GM21825 (cell line): Measurements from ENCODE around the gene CFAP299.

Experiments
- ATAC-seq: cut with Tn5 transposase; IDR thresholded peaks from one replicate; pipeline ENCODE4 v1.9.1; 2021; ENCODE audit warnings: mild to moderate bottlenecking, moderate library complexity; ENCODE audit not compliant: unreplicated experiment

The CFAP299 gene

DNA sequence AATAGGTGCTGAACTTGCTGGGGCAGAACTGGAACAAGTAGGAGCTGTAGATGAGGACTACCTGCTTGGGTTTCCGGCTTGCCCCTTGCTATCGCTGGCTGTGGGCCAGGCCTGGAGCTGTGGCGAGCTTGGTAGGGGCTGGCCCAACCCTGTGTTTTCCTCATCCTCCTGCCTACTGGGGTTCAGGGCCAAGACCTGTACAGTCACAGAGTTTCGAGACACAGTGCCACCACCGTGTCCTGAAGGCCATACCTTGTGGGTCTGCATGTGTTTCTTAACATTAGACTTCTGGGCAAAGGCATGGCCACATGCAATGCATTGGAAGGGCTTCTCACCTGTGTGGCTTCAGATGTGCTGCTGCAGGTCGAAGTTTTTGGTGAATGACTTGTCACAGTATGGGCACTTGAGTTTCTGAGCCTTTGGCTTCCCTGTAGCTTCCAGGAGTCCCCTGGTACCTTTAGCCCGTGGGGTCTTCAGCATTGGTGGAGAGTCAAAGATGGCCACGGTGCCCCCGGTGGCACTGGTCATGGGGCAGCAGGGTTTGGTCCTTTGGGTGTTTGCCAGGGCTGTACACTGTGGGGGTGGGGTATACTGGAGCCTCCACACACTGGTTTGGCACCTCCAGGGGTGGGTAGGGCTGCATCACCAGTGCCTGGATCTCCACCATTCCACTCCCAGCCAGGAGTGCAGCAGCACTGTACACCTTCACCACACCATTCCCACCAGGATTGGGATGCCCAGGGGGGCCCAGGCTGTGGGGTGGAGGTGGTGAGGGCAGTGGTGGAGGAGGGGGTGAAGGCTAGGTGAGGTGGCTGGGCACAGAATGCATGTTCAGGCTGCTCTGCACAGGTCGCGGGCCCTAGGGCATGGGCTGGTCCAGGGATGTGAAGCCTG is 52.1 kb downstream of the CFAP299 start:
- no peak for ATAC-seq

DNA sequence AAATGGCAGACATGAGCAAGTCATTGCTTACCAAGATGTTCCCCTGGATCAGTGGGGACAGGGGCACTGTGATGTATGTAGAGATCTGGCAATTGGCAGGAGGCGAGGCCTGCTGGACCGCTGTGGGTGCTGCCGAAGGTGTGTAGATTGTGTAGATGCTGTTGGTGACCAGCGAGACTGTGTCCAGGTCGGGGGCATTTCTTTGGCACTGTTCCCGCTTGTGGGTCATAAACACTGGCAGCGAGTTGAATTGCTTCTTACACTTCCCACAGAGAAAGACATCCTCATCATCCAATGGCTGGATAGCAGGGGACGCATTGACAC is 52.7 kb downstream of the CFAP299 start:
- ATAC-seq, result no peak

DNA sequence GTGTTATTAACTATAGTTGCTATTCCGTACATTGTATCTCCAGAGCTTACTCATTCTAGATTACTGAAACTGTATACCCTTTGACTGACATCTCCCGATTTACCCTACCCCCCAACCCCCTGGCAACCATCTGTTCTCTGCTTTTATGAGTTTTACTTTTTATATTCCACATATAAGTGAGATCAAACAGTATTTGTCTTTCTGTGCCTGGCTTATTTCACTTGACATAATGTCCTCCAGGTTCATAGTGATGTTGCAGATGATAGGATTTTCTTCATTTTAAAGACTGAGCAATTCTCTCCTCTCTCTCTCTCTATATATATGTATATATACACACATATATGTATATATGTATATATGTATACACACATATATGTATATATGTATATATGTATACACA is 54.6 kb downstream of the CFAP299 start:
- ATAC-seq, result no peak

DNA sequence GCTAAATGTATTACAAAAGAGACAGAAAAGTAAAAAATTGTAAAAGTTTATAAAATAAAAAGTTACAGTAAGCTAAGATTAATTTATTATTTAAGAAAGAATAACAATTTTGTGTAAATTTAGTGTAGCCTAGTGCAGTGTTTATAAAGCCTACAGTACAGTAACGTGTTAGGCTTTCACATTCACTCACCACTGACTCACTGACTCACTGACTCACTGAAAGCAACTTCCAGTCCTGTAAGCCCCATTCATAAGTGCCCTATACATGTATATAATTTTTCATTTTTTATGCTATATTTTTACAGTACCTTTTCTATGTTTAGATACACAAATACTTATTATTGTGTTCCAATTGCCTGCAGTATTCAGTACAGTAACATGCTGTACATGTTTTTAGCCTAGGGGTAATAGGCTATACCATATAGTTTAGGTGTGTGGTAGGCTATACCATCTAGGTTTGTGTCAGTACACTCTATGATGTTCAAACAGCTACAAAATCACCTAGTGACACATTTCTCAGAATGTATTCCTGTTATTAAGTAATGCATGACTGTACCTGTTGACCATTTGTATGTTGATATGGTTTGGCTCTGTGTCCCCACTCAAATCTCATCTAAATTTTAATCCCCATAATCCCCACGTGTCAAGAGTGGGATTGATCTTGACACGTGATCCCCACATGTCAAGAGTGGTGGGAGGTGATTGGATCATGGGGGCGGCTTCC is 57.9 kb downstream of the CFAP299 start:
- ATAC-seq, result peak; percentile 61

DNA sequence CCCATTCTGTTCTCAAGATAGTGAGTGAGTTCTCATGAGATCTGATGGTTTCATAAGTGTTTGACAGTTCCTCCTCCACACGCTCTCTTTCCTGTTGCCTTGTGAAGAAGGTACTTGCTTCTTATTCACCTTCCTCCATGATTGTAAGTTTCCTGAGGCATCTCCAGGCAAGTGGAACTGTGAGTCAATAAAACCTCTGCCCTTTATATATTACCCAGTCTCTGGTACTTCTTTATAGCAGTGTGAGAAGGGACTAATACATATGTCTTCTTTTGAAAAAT is 58.4 kb downstream of the CFAP299 start:
- ATAC-seq, result no peak

DNA sequence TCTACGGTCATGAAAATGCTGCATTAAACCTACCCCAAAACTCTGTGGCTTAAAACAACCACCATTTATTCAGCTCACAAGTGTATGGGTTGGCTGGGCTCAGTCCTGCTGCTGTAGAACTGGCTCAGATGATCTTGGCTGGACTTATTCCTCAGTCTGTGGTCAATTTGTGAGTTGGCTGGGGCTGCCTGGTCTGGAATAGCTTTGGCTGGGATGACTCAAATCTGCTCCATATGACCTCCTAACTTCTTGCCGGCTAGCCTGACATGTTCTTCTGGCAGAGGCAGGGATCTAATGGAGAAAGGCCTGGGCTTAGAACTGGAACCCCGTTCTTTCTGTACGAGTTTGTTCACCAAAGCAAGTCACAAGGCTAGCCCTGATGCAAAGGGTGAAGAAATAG is 71.7 kb downstream of the CFAP299 start:
- ATAC-seq, result no peak

DNA sequence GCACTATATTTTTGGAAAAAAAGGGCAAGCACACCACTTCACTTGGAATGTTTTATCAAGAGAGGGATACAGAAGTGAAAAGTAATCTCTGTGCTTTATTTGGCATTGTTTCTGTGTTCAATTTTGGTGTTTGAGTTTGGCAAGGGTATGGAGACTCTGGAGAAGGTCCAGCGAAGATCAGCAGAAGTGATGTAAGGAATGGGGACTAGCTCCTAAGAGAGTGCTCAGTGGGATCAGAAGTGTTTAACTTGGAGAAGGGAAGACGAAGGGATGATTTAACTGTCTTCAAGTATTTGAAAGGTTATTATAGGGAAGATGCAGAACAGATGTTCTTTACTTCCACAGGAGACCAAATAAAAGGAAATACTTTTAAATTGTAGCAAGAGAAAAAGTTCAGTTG is 74.3 kb downstream of the CFAP299 start:
- ATAC-seq, result no peak

DNA sequence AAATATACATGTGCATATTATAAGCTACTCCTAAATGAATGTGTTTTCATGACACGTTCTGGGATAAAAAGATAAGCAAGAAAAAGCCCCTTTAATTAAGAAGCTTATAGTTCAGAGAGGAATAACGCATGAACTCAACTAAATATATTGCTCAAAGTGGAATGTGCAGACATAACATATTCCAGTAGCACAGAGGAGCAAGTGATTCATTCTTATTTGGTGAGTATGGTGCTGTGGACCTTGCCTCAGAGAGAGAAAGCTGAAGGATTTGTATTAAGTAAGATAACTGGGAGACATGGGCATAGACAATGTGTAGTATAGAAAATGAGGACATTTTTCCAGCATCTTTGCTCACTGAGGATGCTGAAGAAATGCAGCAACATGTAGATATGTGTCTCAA is 76.8 kb downstream of the CFAP299 start:
- no peak for ATAC-seq

DNA sequence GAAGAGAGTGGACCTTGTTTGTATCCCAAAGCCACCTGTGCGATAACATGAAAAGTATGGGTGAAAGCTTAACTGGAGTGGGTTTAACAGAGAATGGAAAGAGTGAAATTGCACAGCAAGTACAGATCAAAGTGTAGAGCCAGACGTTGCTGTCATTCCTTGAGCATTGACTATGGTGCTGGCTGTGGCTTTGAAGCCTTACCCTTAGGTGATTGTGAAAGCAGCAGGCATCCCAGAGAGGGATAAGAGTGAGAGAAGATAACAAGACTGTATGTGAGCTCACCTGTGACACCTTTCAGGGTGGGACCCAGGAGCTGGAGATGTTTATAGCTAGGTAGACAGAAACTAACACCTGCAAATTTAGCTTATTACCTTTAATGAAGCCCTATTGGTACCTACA is 77.6 kb downstream of the CFAP299 start:
- ATAC-seq, result no peak

DNA sequence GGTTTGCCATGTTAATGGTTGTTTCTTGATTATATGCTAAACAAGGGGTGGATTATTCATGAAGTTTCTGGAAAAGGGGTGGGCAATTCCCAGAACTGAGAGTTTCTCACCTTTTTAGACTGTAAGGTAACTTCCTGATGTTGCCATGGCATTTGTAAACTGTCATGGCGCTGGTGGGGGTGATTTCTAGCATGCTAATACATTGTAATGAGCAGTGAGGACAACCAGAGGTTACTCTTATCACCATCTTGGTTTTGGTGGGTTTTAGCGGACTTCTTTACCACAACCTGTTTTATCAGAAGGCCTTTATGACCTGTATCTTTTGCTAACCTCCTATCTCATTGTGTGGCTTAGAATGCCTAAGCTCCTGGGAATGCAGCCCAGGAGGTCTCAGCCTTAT is 81.5 kb downstream of the CFAP299 start:
- no peak for ATAC-seq

DNA sequence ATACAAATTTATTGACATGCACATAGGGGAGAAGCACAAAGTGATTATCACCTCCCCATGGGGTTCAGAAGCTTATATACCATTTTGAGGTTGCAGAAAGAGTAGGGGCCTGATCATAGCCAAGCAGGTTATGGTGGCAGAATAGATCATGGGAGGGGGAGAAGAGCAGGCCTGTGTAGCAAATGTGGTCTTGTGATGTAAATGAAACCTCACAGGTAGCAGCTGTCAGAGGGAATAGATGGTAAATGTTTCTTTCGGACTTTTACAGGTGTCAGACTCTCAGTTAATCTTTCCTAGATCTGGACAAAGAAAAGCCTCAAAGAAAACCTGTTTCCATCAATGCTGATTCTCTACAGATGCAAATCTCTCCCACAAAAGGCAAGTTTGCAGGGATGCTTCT is 84.4 kb downstream of the CFAP299 start:
- ATAC-seq, result no peak

DNA sequence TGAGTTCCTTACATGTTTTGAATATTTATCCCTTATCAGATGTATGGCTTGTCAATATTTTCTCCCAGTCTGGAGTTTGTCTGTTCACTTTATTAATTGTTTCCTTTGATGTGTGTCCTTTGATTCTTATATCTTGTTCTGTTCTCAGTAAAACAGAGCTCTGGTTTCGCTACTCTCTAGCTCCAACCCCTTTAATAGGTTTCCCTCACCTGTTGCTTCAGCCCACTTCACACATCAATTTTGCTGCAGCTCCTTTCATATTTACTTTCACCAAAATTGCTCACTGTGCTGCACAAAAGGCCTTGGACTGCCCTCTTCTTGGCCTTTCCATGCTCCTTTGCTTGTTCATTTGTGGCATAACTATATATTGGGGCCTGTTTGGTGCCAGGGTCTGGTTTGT is 85.1 kb downstream of the CFAP299 start:
- no peak for ATAC-seq

DNA sequence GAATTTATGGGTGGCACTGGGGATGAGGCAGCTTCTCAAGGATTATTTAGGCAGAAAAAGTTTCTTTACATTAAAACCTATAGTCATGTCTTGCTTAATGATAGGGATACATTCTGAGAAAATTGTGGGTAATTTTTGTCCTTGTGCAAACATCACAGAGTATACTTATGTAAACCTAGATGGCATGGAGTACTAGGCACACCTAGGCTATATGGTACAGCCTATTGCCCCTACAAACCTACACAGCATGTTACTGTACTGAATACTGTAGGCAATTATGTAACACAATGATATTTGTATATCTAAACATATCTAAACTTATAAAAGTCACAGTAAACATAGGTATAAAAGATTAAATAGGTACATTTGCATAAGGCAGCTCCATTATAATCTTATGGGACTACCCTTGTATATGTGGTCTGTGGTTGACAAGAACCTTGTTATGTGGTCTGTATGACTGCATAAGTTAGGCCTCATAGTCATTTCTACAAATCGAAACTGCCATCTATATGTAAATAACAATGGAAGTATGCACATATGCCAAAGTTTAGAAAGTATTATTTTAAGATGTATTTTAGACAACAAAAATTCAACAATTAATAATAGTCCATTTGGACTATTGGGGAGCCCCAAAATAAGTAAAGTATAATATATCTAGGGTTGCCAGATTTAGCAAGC is 87.3 kb downstream of the CFAP299 start:
- no peak for ATAC-seq

DNA sequence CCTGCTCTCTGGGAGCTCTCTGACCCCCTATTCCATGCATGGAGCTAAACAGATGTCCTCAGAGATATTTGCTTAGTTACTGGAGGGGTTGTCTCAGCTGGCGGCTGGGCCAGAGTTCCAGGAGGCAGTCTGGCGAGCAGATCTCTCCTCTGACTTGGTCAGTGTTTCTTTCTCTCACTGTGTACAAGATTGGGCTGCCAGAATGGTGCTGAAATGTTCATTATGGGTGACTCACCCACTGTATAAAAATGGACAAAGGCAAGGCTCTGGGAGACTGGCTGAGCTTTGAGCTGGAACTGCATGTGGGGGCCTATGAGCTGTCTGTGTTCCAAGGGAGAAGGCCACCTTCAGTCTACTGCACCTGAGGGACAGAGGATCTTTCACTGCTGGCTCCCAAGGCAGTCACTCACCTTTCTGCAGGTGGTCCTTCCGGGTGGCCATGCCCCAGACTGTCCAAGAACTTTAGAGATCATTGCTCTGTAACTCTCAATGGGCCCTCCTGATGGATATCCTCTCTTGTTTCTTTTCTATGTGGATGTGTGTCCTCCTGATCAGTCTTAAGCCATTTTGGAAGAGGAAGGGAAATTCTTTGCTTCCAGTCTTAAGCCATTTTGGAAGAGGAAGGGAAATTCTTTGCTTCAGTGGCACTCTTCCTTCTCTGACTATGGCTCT is 88.2 kb downstream of the CFAP299 start:
- ATAC-seq, result no peak

DNA sequence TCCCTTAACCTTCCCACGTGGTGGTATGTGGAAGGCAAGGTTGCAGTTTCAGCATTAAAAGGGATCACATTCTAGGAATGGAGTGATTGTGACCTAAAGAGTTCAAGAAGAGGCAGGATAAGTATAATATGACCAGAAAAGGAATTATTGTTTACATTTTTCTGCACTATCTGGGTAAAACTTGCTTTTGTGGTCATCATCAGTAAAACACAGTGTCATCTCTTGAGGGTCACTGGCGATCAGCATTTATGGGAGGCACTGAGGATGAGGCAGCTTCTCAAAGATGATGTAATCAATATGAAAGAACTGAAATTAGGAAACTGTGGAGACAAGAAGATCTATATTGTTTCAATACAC is 88.7 kb downstream of the CFAP299 start:
- no peak for ATAC-seq

DNA sequence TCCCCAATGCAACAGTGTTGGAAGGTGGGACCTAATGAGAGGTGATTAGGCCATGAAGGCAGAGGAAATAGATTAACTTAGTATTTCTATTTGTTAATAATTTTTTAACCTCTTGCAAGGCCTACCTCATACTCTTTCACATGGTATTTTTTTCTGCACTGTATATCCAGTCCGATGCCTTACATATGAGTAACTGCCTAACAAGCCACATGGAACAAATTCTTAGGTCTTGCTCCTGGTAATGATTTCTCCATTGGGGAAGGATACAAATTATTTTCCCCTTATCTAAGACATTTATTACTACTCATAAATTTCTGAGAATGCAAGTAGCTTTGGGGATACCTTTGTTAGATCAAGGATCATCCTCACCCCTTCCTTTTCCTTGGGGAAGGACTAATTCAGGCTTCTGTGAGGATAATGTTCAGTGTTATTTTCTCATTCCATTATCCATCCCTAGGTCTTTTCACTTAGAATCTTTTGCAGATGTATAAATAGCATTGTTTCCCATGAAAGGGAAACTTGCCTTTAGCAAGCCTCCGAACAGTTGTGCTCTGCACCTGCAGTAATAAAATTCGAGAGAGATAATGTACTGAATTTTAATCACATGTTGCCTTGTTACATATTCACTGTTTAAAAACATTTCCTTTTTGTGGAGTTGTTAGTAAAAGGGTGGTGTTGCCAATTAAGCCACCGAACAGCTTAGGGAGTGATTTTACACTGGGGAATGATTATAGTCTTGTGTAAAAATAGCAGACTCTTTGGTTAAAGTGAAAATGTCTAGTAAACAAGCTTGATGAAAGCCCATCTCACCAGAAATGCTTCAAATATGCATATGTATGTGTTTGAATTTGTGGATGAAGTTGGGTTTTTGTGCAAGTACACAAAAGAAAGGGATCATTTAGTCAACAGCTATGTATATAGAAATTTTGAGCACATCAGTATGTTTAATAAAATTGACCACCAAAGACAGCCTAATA is 89.9 kb downstream of the CFAP299 start:
- no peak for ATAC-seq

DNA sequence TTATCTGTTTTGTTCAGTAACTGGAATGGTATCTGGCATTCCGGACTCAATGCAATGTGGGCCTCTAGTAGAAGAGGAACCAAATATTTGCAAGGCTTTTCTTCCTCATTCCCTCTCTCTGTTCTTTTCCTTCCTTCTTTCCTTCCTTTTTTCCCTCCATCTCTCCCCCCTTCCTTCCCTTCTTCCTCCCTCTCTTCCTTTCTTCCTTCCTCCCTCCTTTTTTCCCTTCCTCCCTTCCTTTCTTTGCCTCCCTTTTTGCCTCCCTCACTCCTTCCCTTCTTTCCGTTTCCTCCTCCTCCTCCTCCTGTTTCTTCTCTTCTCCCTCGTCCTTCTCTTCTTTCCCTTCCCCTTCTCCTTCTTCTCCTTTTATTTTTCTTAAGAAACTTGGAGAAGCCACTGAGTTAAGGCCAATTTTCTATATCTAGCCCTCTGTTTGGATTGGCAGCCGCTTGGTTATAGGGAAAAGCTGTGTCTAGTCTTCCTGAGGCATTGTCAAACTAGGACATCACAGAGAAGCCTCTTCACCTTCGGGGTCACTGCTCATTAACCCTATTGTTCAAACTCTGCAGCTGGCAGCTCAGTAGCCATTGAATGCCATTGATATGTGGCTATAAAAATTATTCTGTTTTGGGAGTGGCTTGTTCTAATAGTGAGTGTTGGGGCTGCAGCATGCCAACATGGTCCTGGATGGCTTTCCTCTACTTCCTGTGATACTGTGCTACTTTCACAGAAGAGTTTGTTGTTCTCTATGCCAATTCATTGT is 95.9 kb downstream of the CFAP299 start:
- ATAC-seq, result no peak

DNA sequence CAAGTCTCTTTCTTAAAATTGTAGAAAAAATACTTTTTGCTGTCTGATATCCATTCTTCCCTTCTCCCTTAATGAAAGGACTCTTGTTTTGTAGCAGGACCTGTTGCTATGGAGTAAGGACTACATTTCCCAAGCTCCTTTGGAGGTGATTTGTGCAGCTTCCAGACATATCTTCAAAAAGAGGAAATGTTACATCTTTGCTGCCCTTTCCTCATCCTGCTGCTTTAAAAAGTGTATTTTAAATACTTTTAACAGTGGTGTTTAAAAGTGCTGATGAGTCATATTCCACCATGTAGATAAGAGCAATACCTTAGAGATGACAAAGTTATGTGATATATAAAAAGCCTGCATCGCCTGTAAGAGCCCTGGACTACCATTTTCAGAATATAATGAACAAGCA is 98.7 kb downstream of the CFAP299 start:
- no peak for ATAC-seq

DNA sequence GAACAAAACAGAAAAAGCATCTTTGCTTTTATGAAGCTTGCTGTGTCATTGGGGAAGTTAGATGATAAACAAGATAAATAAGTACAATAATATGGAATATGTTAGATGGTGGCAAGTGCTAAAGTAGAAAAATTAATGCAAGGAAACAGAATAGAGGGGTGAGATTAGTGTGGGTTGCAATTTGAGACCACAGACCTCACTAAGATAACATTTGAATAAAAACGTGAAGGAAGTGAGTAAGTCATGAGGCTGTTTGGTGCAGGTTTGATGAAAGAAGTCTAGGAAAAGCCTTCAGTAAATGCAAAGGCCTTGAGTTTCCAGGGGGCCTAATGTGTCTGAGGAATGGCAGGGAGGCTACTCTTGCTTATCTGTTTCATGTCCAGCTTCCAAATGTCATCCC is 102.5 kb downstream of the CFAP299 start:
- ATAC-seq, result no peak
